GM12878 (cell line): Measurements from ENCODE around the gene BCAR3. TPM values are rescaled to one million over a fixed set of nuclear protein-coding genes. Genes with fewer than 3 reads are reported as not detected.

Experiments
- ATAC-seq: fragments of 200-7000 bp; cut with Tn5 transposase; 3 replicates; pipeline ENCODE4 v1.9.1; 2020; ENCODE audit warnings: mild to moderate bottlenecking, moderate library complexity
- BruUV-seq: library from RNA; stranded (reverse); fragments of 400-500 nt; replicated peaks from 2 replicates; lab custom pipeline; 2021; lab: Mats Ljungman, UMichigan
- CTCF ChIA-PET: fragments of 300-600 bp; sonication (Branson Sonifier 250); formaldehyde crosslinking; extraction: SDS; loops from one replicate; lab custom pipeline; 2021; ENCODE audit warnings: inconsistent platforms; lab: Yijun Ruan, JAX
- POLR2A ChIA-PET: fragments of 350-600 bp; formaldehyde crosslinking; extraction: SDS; loops from one replicate; lab custom pipeline; 2021; ENCODE audit warnings: inconsistent platforms; lab: Charles Lee
- RAD21 ChIA-PET: fragments of 300-600 bp; sonication (Branson Sonifier 250); formaldehyde crosslinking; loops from one replicate; lab custom pipeline; 2023; ENCODE audit warnings: antibody characterized with exemption; ENCODE audit not compliant: unreplicated experiment; lab: Charles Lee
- SMC1A ChIA-PET: fragments of 300-600 bp; sonication (Branson Sonifier 250); formaldehyde crosslinking; loops from one replicate; lab custom pipeline; 2023; ENCODE audit not compliant: unreplicated experiment, uncharacterized antibody; lab: Charles Lee
- DNase-seq: peaks from one replicate; pipeline ENCODE4 v3.0.0-alpha.2; 2011; ENCODE audit warnings: low read depth, low spot score
- FAIRE-seq: peaks from 3 replicates; lab custom pipeline; 2011; peaks lifted over from hg19 to GRCh38; lab: Jason Lieb, UNC
- H2AFZ ChIP-seq: 2 replicates; pipeline ENCODE4 v1.6.0; 2011; ENCODE audit warnings: low read depth, low read length, control low read depth; ENCODE audit not compliant: control insufficient read depth
- H3K27ac ChIP-seq: 2 replicates; pipeline ENCODE4 v1.5.1; 2011; ENCODE audit warnings: control low read depth; ENCODE audit not compliant: control insufficient read depth, insufficient read depth
- H3K27me3 ChIP-seq, 2 experiments: replicated peaks in 1 of 2; 2 replicates each; pipeline versions ENCODE4 v1.6.0 to v1.6.1; 2011; ENCODE audit warnings: low read length in 1 of 2; ENCODE audit not compliant: control insufficient read depth in 2 of 2, insufficient read depth in 2 of 2
- H3K36me3 ChIP-seq, 2 experiments: 2 replicates each; pipeline ENCODE4 v1.5.1; 2011; ENCODE audit warnings: low read length in 1 of 2; ENCODE audit not compliant: control insufficient read depth in 2 of 2, insufficient read depth in 2 of 2
- H3K4me1 ChIP-seq: 2 replicates; pipeline ENCODE4 v1.6.1; 2011; ENCODE audit warnings: mild to moderate bottlenecking, low read length, moderate library complexity, mixed read lengths; ENCODE audit not compliant: control insufficient read depth, insufficient read depth
- H3K4me2 ChIP-seq: 2 replicates; pipeline ENCODE4 v1.6.0; 2011; ENCODE audit warnings: control low read depth; ENCODE audit not compliant: control insufficient read depth, insufficient read depth
- H3K4me3 ChIP-seq: fragments of 200-600 bp; sonication (generic); 2 replicates; pipeline ENCODE4 v1.5.1; 2016
- H3K79me2 ChIP-seq: 2 replicates; pipeline ENCODE4 v1.6.0; 2011; ENCODE audit warnings: low read length; ENCODE audit not compliant: control insufficient read depth, insufficient read depth
- H3K9ac ChIP-seq: 2 replicates; pipeline ENCODE4 v1.8.0; 2011; ENCODE audit warnings: low read length, control low read depth, mixed read lengths; ENCODE audit not compliant: control insufficient read depth, insufficient read depth
- H3K9me3 ChIP-seq: replicated peaks from 3 replicates; pipeline ENCODE4 v1.5.1; 2011; ENCODE audit warnings: mild to moderate bottlenecking, low read length; ENCODE audit not compliant: control insufficient read depth, insufficient read depth
- H4K20me1 ChIP-seq: 2 replicates; pipeline ENCODE4 v1.6.0; 2011; ENCODE audit not compliant: control insufficient read depth, insufficient read depth
- BACH1 ChIP-seq: fragments of 450-650 bp; IDR thresholded peaks from 2 replicates; pipeline ENCODE4 v1.6.1; 2017; ENCODE audit warnings: mild to moderate bottlenecking, borderline replicate concordance
- HSF1 ChIP-seq: fragments of 150-350 bp; IDR thresholded peaks from 2 replicates; pipeline ENCODE4 v1.6.1; 2014; ENCODE audit warnings: mild to moderate bottlenecking, low read depth, low read length
- IRF3 ChIP-seq: fragments of 450-650 bp; IDR thresholded peaks from 2 replicates; pipeline ENCODE4 v1.6.1; 2014; ENCODE audit warnings: mild to moderate bottlenecking
- JUNB ChIP-seq: IDR thresholded peaks from 2 replicates; pipeline ENCODE4 v1.6.1; 2016; ENCODE audit warnings: antibody characterized with exemption, mild to moderate bottlenecking
- KDM1A ChIP-seq: fragments of 200-600 bp; sonication (generic); IDR thresholded peaks from 2 replicates; pipeline ENCODE4 v1.6.1; 2016; ENCODE audit warnings: borderline replicate concordance
- LARP7 ChIP-seq: fragments of 450-650 bp; IDR thresholded peaks from 2 replicates; pipeline ENCODE4 v1.6.1; 2017; ENCODE audit warnings: mild to moderate bottlenecking
- SMAD1 ChIP-seq: fragments of 450-650 bp; IDR thresholded peaks from 2 replicates; pipeline ENCODE4 v1.6.1; 2018; ENCODE audit warnings: mild to moderate bottlenecking, low read depth; ENCODE audit not compliant: partially characterized antibody
- TAF1 ChIP-seq: IDR thresholded peaks from 2 replicates; pipeline ENCODE4 v1.6.1; 2011; ENCODE audit warnings: mild to moderate bottlenecking, low read depth, low read length, borderline replicate concordance
- WRNIP1 ChIP-seq: IDR thresholded peaks from 2 replicates; pipeline ENCODE4 v1.6.1; 2011; ENCODE audit warnings: low read depth, low read length, improper control_type of control experiment, borderline replicate concordance
- ZNF687 ChIP-seq: fragments of 450-650 bp; IDR thresholded peaks from 2 replicates; pipeline ENCODE4 v1.6.1; 2017; ENCODE audit warnings: mild to moderate bottlenecking, moderate library complexity
- whole genome bisulfite sequencing: methylation state at CpG from one replicate; pipeline ENCODE4 v1.1.6; 2016; ENCODE audit warnings: low lambda C conversion rate; ENCODE audit not compliant: insufficient replicate concordance, insufficient coverage; ENCODE audit errors: missing lambda C conversion rate; 5-methylcytosine and 5-hydroxymethylcytosine counted together
- in situ Hi-C: fragments of 300-500 bp; cut with MboI; formaldehyde crosslinking; loops from 9 replicates; pipeline ENCODE4 v1.14.3; 2018; ENCODE audit warnings: mixed read lengths
- intact Hi-C: fragments of 100-400 bp; cut with micrococcal nuclease; formaldehyde crosslinking; loops from one replicate; pipeline ENCODE4 v1.14.2; 2022; ENCODE audit not compliant: unreplicated experiment
- polyA plus RNA-seq, 11 experiments: library from polyadenylated mRNA; depleted of rRNA in 4 of 11; unstranded in 6 of 11; stranded (reverse) in 5 of 11; fragments of >200 nt; fragmentation: Nextera tagmentation in 4 of 11; fragmentation: Illumina TruSeq in 1 of 11; extraction: Ambion mirVana in 4 of 11; extraction: Trizol in 1 of 11; gene quantifications; 1 replicate in 1 of 11; 2 replicates in 10 of 11; pipeline versions ENCODE4 v1.2.1 to v1.2.3, GENCODE V29; 2011 to 2016; ENCODE audit warnings: inconsistent platforms in 2 of 11, missing spikeins in 2 of 11, low read depth in 1 of 11
- total RNA-seq, 4 experiments: library from RNA; depleted of rRNA in 3 of 4; stranded (reverse); fragments of >200 nt in 3 of 4; fragmentation: Illumina TruSeq in 1 of 4; extraction: Trizol in 1 of 4; gene quantifications; 2 replicates each; pipeline versions ENCODE4 v1.2.1 to v1.2.3, GENCODE V29; 2013 to 2021

BCAR3 gene
- total and polyA plus RNA-seq, 10 of the 15 experiments (the other 5 are each of a cell fraction or from before 2014, with no cell fraction given) = 1.3 to 6.6 (median 1.8) TPM

- TF ChIP-seq LARP7 (no peak), WRNIP1 (no peak), BACH1 (no peak)
These were observed 47.0 kb upstream of the BCAR3 start (continued) for GRCh38 chr1:93728480-93729131.

GRCh38 chr1:93723733-93724270 is 42.2 kb upstream of the BCAR3 start:
- no peak for DNase-seq
- SMC1A ChIA-PET = interaction anchor here (1.2 kb wide), 1 partner anchor 36 kb away, joined by 4 read pairs; no protein-coding TSS in a partner anchor
- no peaks in the 10 kb centered on the region for H3K9me3 ChIP-seq
- no peak for TF ChIP-seq HSF1
- TF ChIP-seq JUNB = no peak
- TF ChIP-seq TAF1 = no peak
- TF ChIP-seq KDM1A = no peak
- no peak for TF ChIP-seq BACH1
- no peak for TF ChIP-seq ZNF687
- TF ChIP-seq SMAD1 = no peak
- no peak for TF ChIP-seq IRF3
- TF ChIP-seq, all 136 proteins: peak for 0
- ATAC-seq (no peak), FAIRE-seq (no peak)
- Histone ChIP-seq H3K4me2 (no peak overlapping the region), H3K9ac (no peak overlapping the region), H3K79me2 (no peaks in the 10 kb centered on the region), H3K27ac (no peak overlapping the region), H3K27me3 (no peaks in the 10 kb centered on the region; a peak in 1 of 4 replicates), H3K4me3 (no peak overlapping the region), H4K20me1 (no peaks in the 10 kb centered on the region), H3K4me1 (no peaks in the 10 kb centered on the region), H2AFZ (no peak overlapping the region), H3K36me3 (no peaks in the 10 kb centered on the region)
- ChIA-PET POLR2A (interaction anchor here (0.6 kb wide), 1 partner anchor 12 kb away, joined by 3 read pairs; no protein-coding TSS in a partner anchor), RAD21 (interaction anchor here (0.5 to 1.5 kb wide), 2 partner anchors 11 to 25 kb away, joined by 3 to 4 read pairs; no protein-coding TSS in a partner anchor), CTCF (no interaction called here)
- 65% methylated on average over 5 of the region's 5 CpGs for WGBS
- in situ Hi-C loops (no loop called here), intact Hi-C loops (no loop called here)
- no TSS peak for BruUV-seq
